ENCODE measurements around the gene ULBP3.

ULBP3 gene

DNA sequence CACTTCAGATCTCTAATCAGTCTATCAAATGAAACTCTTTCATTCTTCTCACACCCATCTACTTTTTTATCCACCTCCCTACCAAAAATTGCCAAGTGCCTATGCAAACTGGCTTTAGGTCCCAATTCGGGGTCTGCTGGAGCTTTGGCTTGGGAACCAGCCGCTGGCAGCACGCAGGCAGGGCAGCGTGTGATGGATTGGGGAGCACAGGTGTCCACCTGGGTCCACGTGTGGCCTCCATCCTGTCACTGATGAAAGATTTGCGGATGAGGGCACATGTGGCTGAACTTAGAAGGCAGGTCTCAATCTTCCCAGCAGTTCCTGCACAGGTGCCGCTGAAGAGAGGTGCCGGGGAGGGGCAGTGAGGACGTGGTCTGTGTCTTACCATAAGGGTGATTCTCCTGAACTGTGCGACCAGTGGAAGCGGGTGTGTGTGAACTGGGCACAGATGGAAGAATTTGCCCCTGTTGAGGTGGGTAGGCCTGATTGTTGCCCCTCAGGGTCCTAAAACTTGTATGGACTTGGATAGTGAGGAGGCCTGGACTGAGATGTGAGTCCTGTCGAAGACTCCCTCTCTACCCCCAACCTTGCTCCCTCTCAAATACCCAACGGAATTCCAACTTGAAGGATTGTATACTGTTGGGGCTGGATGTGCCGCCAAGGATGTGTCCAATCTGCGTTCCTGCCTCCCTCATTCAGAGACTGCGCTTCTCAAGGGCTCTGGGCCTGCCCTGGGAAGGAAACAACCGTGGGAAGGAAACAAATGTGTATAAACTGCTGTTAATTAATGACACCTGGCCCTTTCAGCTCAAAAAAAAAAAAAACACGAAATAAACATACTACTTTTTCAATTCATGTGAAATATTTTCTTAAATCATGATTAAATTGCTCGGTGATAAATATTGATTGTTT lies 25.2 kb downstream of the ULBP3 start:
- H3K27me3 ChIP-seq (ENCODE audit: low read length) = no peaks in the 10 kb centered on the region

DNA sequence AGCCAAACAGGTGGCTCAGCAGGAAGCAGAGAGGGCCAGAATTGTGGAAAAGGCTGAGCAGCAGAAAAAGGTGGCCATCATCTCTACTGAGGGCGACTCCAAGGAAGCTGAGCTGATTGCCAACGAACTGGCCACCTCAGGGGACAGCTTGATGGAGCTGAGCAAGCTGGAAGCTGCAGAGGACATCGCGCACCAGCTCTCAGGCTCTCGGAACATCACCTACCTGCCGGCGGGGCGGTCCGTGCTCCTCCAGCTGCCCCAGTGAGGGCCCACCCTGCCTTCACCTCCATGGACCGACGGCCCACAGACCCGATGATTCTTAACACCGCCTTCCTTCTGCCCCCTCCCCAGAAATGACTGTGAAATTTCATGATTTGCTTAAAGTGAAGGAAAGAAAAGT lies 25.8 kb downstream of the ULBP3 start:
- Histone ChIP-seq H3K4me2 (ENCODE audit: low read depth, low read length, poor library complexity, severe bottlenecking) (no peak overlapping the region), H3K79me2 (ENCODE audit: insufficient read depth, low read length) (no peaks in the 10 kb centered on the region), H3K27me3 (ENCODE audit: low read length) (no peaks in the 10 kb centered on the region), H3K9me2 (replicated peaks; ENCODE audit: insufficient read depth, low read length) (no peaks in the 10 kb centered on the region), H2AFZ (ENCODE audit: low read depth, low read length, severe bottlenecking) (no peak overlapping the region), H4K20me1 (ENCODE audit: low read depth, low read length) (no peaks in the 10 kb centered on the region), H3K9me3 (ENCODE audit: insufficient read depth, low read length) (no peaks in the 10 kb centered on the region), H3K27ac (ENCODE audit: low read depth, low read length) (no peak overlapping the region), H3K36me3 (ENCODE audit: low read length) (no peaks in the 10 kb centered on the region), H3K4me3 (ENCODE audit: insufficient read depth, low read length, poor library complexity, severe bottlenecking) (no peak overlapping the region), H3F3A (ENCODE audit: insufficient read depth) (no peaks in the 10 kb centered on the region), H3K9ac (ENCODE audit: low read length) (no peak overlapping the region)
- TF ChIP-seq EZH2phosphoT487 (conservative IDR thresholded peaks at IDR 0.05; ENCODE audit: low read length) = no peak
- no peak for TF ChIP-seq CTCF (IDR thresholded peaks at IDR 0.05; ENCODE audit: insufficient read depth, low read length, poor library complexity, severe bottlenecking)

More for the DNA sequence above, 25.2 kb downstream of the ULBP3 start:
- no peak overlapping the region for H2AFZ ChIP-seq (ENCODE audit: low read depth, low read length, severe bottlenecking)
- no peaks in the 10 kb centered on the region for H3F3A ChIP-seq (ENCODE audit: insufficient read depth)
- H3K4me3 ChIP-seq (ENCODE audit: insufficient read depth, low read length, poor library complexity, severe bottlenecking) = no peak overlapping the region
- H3K9ac ChIP-seq (ENCODE audit: low read length) = no peak overlapping the region
- H3K4me2 ChIP-seq (ENCODE audit: low read depth, low read length, poor library complexity, severe bottlenecking) = no peak overlapping the region
- no peaks in the 10 kb centered on the region for H3K9me3 ChIP-seq (ENCODE audit: insufficient read depth, low read length)
- no peaks in the 10 kb centered on the region for H3K9me2 ChIP-seq (replicated peaks; ENCODE audit: insufficient read depth, low read length)
- TF ChIP-seq EZH2phosphoT487 (conservative IDR thresholded peaks at IDR 0.05; ENCODE audit: low read length) (no peak), CTCF (IDR thresholded peaks at IDR 0.05; ENCODE audit: insufficient read depth, low read length, poor library complexity, severe bottlenecking) (no peak)
- H3K27ac ChIP-seq (ENCODE audit: low read depth, low read length) = no peak overlapping the region
- no peaks in the 10 kb centered on the region for H3K36me3 ChIP-seq (ENCODE audit: low read length)
- no peaks in the 10 kb centered on the region for H3K79me2 ChIP-seq (ENCODE audit: insufficient read depth, low read length)
- no peaks in the 10 kb centered on the region for H4K20me1 ChIP-seq (ENCODE audit: low read depth, low read length)

- Histone ChIP-seq H3K27ac (ENCODE audit: low read depth, low read length) (no peak overlapping the region), H3K36me3 (ENCODE audit: low read length) (no peaks in the 10 kb centered on the region), H3K27me3 (ENCODE audit: low read length) (no peaks in the 10 kb centered on the region), H2AFZ (ENCODE audit: low read depth, low read length, severe bottlenecking) (no peak overlapping the region), H4K20me1 (ENCODE audit: low read depth, low read length) (no peaks in the 10 kb centered on the region), H3K4me2 (ENCODE audit: low read depth, low read length, poor library complexity, severe bottlenecking) (no peak overlapping the region), H3K9me2 (replicated peaks; ENCODE audit: insufficient read depth, low read length) (no peaks in the 10 kb centered on the region), H3K79me2 (ENCODE audit: insufficient read depth, low read length) (no peaks in the 10 kb centered on the region), H3K9me3 (ENCODE audit: insufficient read depth, low read length) (no peaks in the 10 kb centered on the region), H3F3A (ENCODE audit: insufficient read depth) (no peaks in the 10 kb centered on the region), H3K4me3 (ENCODE audit: insufficient read depth, low read length, poor library complexity, severe bottlenecking) (no peak overlapping the region), H3K9ac (ENCODE audit: low read length) (no peak overlapping the region)
- TF ChIP-seq CTCF (IDR thresholded peaks at IDR 0.05; ENCODE audit: insufficient read depth, low read length, poor library complexity, severe bottlenecking) (no peak), EZH2phosphoT487 (conservative IDR thresholded peaks at IDR 0.05; ENCODE audit: low read length) (no peak)
Observed at GRCh38 chr6:150038202-150039062, 30.5 kb downstream of the ULBP3 start.
